GM10248 (cell line): ENCODE measurements around the gene GRIK1.
"Not testable (repeated sequence)": the region's sequence is repeated elsewhere in the genome, so short reads cannot be mapped to it uniquely, and the experiment has no call there.

Experiments used
- CTCF ChIA-PET: fragments of 300-600 bp; sonication (Branson Sonifier 250); formaldehyde crosslinking; extraction: SDS; loops from one replicate; lab custom pipeline; 2021; ENCODE audit warnings: antibody characterized with exemption; lab: Yijun Ruan, JAX
- POLR2A ChIA-PET: fragments of 350-650 bp; sonication (Branson Sonifier 250); formaldehyde crosslinking; extraction: SDS; loops from one replicate; lab custom pipeline; 2020; ENCODE audit warnings: antibody characterized with exemption; lab: Yijun Ruan, JAX
- DNase-seq: peaks from one replicate; pipeline ENCODE4 v3.0.0; 2012; ENCODE audit errors: extremely low spot score
- TF ChIP-seq, protein P1 (sequence below): IDR thresholded peaks from 2 replicates; pipeline ENCODE4 v1.5.1; 2012; ENCODE audit warnings: mild to moderate bottlenecking, low read depth; ENCODE audit errors: extremely low read depth, missing control alignments, control extremely low read depth

GRIK1 gene

DNA sequence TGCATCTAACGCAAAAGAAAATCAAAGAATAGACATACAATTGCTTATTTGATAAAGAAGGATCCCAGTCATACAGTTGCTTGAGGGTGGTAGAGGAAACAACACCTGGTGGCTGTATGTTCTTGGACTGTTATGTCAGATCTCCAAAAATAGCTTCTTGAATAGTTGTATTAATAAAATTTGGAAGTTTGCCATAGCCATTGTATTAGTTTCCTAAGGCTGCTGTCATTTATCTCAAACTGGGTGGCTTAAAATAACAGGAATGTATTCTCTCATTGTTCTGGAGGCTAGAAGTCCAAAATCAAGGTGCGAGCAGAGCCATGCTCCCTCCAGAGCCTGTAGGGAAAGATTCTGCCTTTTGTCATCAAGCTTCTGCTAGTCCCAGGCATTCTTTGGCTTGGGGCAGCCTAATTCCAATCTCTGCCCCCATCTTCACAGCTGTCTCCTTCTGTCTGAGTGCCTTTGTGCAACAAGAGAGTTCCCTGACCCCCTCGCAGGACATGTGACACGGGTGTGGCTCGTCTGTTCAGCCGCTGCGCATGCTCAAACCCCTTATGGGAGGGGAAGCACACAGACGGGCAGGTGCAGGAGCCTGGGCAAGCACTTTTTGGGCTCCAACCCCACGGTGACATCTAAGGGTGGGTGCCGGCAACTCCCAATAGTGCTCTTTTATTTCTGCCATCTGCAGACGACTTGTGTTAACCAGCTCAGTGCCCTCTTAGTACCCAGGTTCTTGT, 21.7 kb upstream of the GRIK1 start:
- POLR2A ChIA-PET, result no interaction called here

DNA sequence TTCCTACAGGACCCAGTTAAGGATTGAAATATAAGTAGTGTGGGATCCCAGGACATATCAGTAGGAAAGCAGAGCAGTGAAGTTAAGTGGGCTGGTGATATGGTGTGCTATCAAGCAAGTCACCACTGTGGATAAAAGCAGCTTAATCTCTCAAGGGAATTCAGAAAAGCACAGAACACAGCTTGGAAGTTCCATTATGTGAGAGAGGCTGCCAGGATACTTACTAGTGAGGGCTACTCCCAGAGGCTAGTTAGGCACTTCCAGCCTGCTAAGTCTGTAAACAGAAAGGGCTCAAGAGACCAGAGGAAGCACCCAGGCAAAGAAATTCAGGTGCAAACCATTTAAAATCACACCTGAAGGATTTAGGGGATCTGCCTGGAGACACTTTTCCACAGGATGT, 18.8 kb upstream of the GRIK1 start:
- no peak for DNase-seq
- POLR2A ChIA-PET, result no interaction called here
- CTCF ChIA-PET, result no interaction called here
- TF ChIP-seq, protein P1, sequence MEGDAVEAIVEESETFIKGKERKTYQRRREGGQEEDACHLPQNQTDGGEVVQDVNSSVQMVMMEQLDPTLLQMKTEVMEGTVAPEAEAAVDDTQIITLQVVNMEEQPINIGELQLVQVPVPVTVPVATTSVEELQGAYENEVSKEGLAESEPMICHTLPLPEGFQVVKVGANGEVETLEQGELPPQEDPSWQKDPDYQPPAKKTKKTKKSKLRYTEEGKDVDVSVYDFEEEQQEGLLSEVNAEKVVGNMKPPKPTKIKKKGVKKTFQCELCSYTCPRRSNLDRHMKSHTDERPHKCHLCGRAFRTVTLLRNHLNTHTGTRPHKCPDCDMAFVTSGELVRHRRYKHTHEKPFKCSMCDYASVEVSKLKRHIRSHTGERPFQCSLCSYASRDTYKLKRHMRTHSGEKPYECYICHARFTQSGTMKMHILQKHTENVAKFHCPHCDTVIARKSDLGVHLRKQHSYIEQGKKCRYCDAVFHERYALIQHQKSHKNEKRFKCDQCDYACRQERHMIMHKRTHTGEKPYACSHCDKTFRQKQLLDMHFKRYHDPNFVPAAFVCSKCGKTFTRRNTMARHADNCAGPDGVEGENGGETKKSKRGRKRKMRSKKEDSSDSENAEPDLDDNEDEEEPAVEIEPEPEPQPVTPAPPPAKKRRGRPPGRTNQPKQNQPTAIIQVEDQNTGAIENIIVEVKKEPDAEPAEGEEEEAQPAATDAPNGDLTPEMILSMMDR, result no peak

More for the DNA sequence above, 21.7 kb upstream of the GRIK1 start:
- TF ChIP-seq, protein P1, result no peak
- no peak for DNase-seq
- CTCF ChIA-PET, result interaction anchor here (2.2 kb wide), 1 partner anchor 18 kb away, joined by 5 read pairs; no protein-coding TSS in a partner anchor

DNA sequence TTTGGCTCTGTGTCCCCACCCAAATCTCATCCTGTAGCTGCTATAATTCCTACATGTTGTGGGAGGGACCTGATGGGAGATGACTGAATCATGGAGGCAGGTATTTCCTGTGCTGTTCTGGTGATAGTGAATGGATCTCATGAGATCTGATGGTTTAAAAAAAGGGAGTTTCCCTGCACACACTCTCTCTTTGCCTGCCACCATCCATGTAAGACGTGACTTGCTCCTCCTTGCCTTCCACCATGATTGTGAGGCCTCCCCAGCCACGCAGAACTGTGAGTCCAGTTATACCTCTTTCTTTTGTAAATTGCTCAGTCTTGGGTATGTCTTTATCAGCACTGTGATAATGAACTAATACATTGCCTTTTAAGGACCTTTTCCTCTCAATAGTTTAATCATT, 18.2 kb upstream of the GRIK1 start:
- POLR2A ChIA-PET, CTCF ChIA-PET, DNase-seq: not testable (repeated sequence)

DNA sequence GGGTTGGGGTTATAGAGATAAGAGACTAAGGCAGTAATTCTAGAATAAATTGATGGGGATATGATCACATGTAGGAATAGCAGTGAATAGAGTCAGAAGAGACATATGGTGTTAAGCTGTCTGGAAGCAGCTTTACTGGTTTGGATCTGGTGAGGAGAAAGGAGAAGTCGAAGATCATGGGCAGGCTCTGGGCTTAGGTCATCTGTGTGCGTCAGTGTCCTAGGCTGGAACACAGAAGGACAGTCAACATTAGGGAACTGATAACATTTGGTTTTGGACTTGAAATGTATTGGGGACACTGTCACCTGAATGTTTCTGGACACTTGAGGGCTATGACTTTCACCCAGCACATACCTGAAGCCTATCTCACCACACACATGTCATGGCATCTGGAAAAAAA, 13.9 kb upstream of the GRIK1 start:
- POLR2A ChIA-PET, result no interaction called here
- TF ChIP-seq, protein P1, result no peak
- CTCF ChIA-PET, result interaction anchor here (1.2 kb wide), 1 partner anchor 9 kb away, joined by 3 read pairs; no protein-coding TSS in a partner anchor
- DNase-seq, result no peak

DNA sequence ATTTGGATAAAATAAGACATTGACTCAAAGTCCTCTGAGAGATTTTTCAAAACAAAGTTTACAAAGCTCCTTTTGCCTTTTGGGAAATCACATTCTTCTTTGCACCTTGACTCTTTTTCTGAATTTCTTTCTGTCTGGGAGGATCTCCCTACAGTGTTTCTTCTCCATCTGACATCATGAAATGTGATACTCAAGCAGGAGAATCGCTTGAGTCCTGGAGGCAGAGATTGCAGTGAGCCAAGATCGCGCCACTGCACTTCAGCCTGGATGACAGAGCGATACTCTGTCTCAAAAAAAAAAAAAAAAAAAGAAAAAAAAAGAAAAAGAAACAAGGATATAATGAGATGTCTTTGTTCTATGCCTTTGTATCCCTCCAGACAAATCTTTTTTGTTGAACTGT, 13.3 kb upstream of the GRIK1 start:
- DNase-seq, result no peak
- TF ChIP-seq, protein P1, result no peak
- ChIA-PET POLR2A (no interaction called here), CTCF (no interaction called here)

DNA sequence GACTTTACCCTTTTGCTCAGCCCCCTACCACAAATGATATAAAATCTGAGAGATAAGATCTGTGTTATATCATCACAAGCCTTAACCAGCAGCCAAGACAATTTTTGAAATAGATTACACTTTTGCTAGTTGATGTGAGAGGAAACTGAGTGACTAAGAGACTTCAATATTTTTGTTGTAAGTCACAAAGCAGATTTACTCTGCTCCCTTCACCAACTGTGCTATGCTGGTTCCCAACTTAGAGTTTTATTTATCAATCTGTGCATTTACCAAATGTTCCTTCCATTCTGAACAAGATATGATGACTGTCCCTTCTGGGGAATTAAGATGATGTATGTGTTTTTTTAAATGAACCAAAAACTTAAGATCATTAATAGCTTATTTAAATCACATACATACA, 12.1 kb upstream of the GRIK1 start:
- TF ChIP-seq, protein P1, result no peak
- CTCF ChIA-PET, result interaction anchor here (1.2 kb wide), 1 partner anchor 10 kb away, joined by 3 read pairs; no protein-coding TSS in a partner anchor
- POLR2A ChIA-PET, result no interaction called here
- DNase-seq, result no peak

DNA sequence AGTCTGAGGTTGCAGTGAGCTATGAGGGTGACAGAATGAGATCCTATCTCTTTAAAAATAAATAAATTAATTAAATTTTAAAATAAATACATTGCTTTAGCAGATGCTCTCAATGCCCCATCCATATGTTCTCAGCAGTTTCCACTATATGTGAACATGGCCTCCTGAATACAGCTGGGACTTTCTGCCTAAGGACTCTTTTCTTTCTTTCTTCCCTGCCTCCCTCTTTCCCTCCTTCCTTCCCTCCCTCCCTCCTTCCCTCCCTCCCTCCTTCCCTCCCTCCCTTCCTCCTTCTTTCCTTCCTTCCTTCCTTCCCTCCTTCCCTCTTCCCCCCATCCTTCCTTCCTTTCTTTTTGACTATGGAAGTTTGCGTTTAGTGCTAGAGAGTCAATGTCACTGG, 10.2 kb upstream of the GRIK1 start:
- CTCF ChIA-PET, result interaction anchor here (1.2 kb wide), 1 partner anchor 16 kb away, joined by 4 read pairs; no protein-coding TSS in a partner anchor
- no peak for DNase-seq
- POLR2A ChIA-PET, result no interaction called here
- TF ChIP-seq, protein P1, result no peak
